ENCODE data around the gene NPL. TPM values are rescaled to one million over a fixed set of nuclear protein-coding genes. Genes with fewer than 3 reads are reported as not detected.

NPL gene
- total RNA-seq, 4 donors from 2014 or later = 7.8 to 16.2 (median 12.6) TPM

GRCh38 chr1:182841368-182841988, 51.9 kb downstream of the NPL start:
- peaks cover 0 to 73% (median 24%) of the 10 kb centered on the region in 3 donors for H3K4me1 ChIP-seq
- no peak for TF ChIP-seq POLR2A (IDR thresholded peaks at IDR 0.05)
- TF ChIP-seq, protein P1, sequence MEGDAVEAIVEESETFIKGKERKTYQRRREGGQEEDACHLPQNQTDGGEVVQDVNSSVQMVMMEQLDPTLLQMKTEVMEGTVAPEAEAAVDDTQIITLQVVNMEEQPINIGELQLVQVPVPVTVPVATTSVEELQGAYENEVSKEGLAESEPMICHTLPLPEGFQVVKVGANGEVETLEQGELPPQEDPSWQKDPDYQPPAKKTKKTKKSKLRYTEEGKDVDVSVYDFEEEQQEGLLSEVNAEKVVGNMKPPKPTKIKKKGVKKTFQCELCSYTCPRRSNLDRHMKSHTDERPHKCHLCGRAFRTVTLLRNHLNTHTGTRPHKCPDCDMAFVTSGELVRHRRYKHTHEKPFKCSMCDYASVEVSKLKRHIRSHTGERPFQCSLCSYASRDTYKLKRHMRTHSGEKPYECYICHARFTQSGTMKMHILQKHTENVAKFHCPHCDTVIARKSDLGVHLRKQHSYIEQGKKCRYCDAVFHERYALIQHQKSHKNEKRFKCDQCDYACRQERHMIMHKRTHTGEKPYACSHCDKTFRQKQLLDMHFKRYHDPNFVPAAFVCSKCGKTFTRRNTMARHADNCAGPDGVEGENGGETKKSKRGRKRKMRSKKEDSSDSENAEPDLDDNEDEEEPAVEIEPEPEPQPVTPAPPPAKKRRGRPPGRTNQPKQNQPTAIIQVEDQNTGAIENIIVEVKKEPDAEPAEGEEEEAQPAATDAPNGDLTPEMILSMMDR (IDR thresholded peaks at IDR 0.05) = no peak
- WGBS, 2 donors = 17 to 22% methylated on average over 10 of the region's 10 CpGs
- H3K36me3 ChIP-seq = peaks cover 0 to 41% (median 6%) of the 10 kb centered on the region in 3 donors
- intact Hi-C loops (cut with DNase I) = no loop called here
- DNase-seq = no peak
- peak overlapping the region in 1 of 4 donors; percentile 97 for H3K27ac ChIP-seq
- peak overlapping the region in 3 of 4 donors; percentile 76 to 98 (median 91) for H3K4me3 ChIP-seq
- no peaks in the 10 kb centered on the region for H3K9me3 ChIP-seq
- no peaks in the 10 kb centered on the region for H3K27me3 ChIP-seq

GRCh38 chr1:182842265-182842664, 52.7 kb downstream of the NPL start:
- H3K27ac ChIP-seq = no peak overlapping the region
- peaks cover 1 to 49% (median 6%) of the 10 kb centered on the region in 3 donors for H3K36me3 ChIP-seq
- intact Hi-C loops (cut with DNase I) = no loop called here
- 19 to 20% methylated on average over 4 of the region's 4 CpGs for WGBS, 2 donors
- no peaks in the 10 kb centered on the region for H3K27me3 ChIP-seq
- H3K4me1 ChIP-seq = peaks cover 0 to 73% (median 24%) of the 10 kb centered on the region in 3 donors
- peak overlapping the region in 2 of 4 donors; percentile 76 to 98 for H3K4me3 ChIP-seq
- H3K9me3 ChIP-seq = no peaks in the 10 kb centered on the region
- DNase-seq = no peak
- no peak for TF ChIP-seq POLR2A (IDR thresholded peaks at IDR 0.05)

DNA sequence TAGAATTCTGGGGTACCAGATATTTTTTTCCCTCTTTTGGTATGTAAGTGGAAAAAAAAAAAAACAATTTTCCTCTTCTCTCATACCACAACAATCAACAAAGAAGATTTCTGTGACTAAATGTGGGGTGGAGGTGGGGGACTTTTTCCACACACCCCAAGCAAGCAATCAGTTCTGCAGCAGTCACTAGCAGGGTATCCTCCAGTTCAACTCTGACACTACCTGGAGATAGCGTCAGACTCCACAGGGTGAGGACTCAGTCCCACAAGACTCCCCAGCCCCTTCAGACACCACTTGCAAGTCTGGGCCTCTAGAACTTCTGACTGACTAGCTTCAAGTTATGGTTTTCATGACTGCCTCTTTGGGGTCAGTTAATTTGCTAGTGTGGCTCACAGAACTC, 55.8 kb downstream of the NPL start:
- intact Hi-C loops (cut with DNase I) = no loop called here
- H3K4me1 ChIP-seq = peaks cover 0 to 70% (median 23%) of the 10 kb centered on the region in 3 donors

DNA sequence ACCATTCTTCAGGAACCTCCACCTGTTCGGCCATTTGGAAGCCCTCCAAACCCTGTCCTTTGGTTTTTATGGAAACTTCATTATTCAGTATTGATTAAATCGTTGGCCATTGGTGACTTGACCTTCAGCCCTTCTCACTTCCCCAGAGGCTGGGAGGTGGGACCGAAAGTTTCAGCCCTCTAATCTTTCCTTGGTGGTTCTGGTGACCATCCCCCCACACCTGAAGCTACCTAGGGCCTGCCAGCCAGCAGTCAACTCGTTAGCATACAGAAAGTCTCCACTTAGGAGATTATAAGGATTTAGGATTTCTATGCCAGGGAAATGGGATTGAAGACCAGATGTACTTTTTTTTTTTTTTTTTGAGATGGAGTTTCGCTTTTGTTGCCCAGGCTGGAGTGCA, 56.3 kb downstream of the NPL start:
- H3K36me3 ChIP-seq = peaks cover 9 to 85% (median 16%) of the 10 kb centered on the region in 3 donors
- intact Hi-C loops (cut with DNase I) = no loop called here
- peaks cover 0 to 65% (median 21%) of the 10 kb centered on the region in 3 donors for H3K4me1 ChIP-seq
- no peak overlapping the region for H3K4me3 ChIP-seq
- no peak for DNase-seq
- H3K27me3 ChIP-seq = no peaks in the 10 kb centered on the region
- TF ChIP-seq, protein P1 (IDR thresholded peaks at IDR 0.05) = no peak
- WGBS, 2 donors = 60 to 74% methylated on average over 4 to 5 of the region's 5 CpGs
- H3K27ac ChIP-seq = no peak overlapping the region
- H3K9me3 ChIP-seq = no peaks in the 10 kb centered on the region

More for the DNA sequence above, 55.8 kb downstream of the NPL start:
- Histone ChIP-seq H3K4me3 (no peak overlapping the region), H3K27me3 (no peaks in the 10 kb centered on the region), H3K36me3 (peaks cover 9 to 80% (median 16%) of the 10 kb centered on the region in 3 donors), H3K27ac (no peak overlapping the region), H3K9me3 (no peaks in the 10 kb centered on the region)
- DNase-seq = no peak
- 100% methylated on average over 1 of the region's 1 CpG for WGBS, 2 donors
- TF ChIP-seq, protein P1 (IDR thresholded peaks at IDR 0.05) = no peak

DNA sequence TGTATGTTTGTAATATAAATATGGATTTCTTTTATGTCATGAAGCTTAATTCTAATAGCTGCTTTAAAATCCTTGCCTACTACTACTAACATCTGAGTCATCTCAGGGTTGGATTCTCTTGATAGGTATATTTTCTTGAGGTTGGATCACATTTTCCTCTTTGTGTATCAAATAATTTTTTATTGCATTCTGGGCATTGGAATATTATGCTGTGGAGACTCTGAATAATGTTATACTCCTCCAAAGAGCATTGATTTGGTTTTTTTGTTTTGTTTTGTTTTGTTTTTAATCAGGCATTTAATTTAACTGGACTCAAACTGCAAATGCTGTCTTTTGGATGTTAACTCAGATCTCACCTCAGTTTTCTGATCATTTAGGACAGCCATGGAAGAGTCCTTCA, 57.5 kb downstream of the NPL start:
- H3K27ac ChIP-seq = no peak overlapping the region
- no peak for TF ChIP-seq POLR2A (IDR thresholded peaks at IDR 0.05)
- TF ChIP-seq, protein P1 (IDR thresholded peaks at IDR 0.05) = no peak
- no peaks in the 10 kb centered on the region for H3K9me3 ChIP-seq
- intact Hi-C loops (cut with DNase I) = no loop called here
- H3K27me3 ChIP-seq = no peaks in the 10 kb centered on the region
- H3K36me3 ChIP-seq = peaks cover 9 to 98% (median 20%) of the 10 kb centered on the region in 3 donors
- no peak overlapping the region for H3K4me3 ChIP-seq
- DNase-seq = no peak
- H3K4me1 ChIP-seq = peaks cover 0 to 53% (median 10%) of the 10 kb centered on the region in 3 donors

All from esophagus squamous epithelium (tissue), 5 donors.